Measurements from ENCODE around the gene MMRN1.

Gene MMRN1

GRCh38 chr4:89952458-89952857 lies 57.8 kb downstream of the MMRN1 start:
- H3K4me3 ChIP-seq (ENCODE audit: control insufficient read depth, low read depth, low read length) = no peak overlapping the region
- no peak for TF ChIP-seq CTCF (conservative IDR thresholded peaks at IDR 0.05; ENCODE audit: control insufficient read depth, insufficient read depth, low read depth, low read length)
- DNase-seq (ENCODE audit: low read depth) = no peak

- TF ChIP-seq CTCF (conservative IDR thresholded peaks at IDR 0.05; ENCODE audit: control insufficient read depth, insufficient read depth, low read depth, low read length) = no peak
- no peak overlapping the region for H3K4me3 ChIP-seq (ENCODE audit: control insufficient read depth, low read depth, low read length)
- DNase-seq (ENCODE audit: low read depth) = no peak
Measured at GRCh38 chr4:89954906-89955695, 60.4 kb downstream of the MMRN1 start.

- no peak overlapping the region for H3K4me3 ChIP-seq (ENCODE audit: control insufficient read depth, low read depth, low read length)
- no peak for DNase-seq (ENCODE audit: low read depth)
- no peak for TF ChIP-seq CTCF (conservative IDR thresholded peaks at IDR 0.05; ENCODE audit: control insufficient read depth, insufficient read depth, low read depth, low read length)
Measured at GRCh38 chr4:89957046-89957926, 62.6 kb downstream of the MMRN1 start.

GRCh38 chr4:89981789-89982334 lies 87.2 kb downstream of the MMRN1 start:
- no peak for DNase-seq (ENCODE audit: low read depth)
- no peak overlapping the region for H3K4me3 ChIP-seq (ENCODE audit: control insufficient read depth, low read depth, low read length)
- TF ChIP-seq CTCF (conservative IDR thresholded peaks at IDR 0.05; ENCODE audit: control insufficient read depth, insufficient read depth, low read depth, low read length) = no peak

- no peak for TF ChIP-seq CTCF (conservative IDR thresholded peaks at IDR 0.05; ENCODE audit: control insufficient read depth, insufficient read depth, low read depth, low read length)
- no peak for DNase-seq (ENCODE audit: low read depth)
- H3K4me3 ChIP-seq (ENCODE audit: control insufficient read depth, low read depth, low read length) = no peak overlapping the region
Measured at GRCh38 chr4:89988268-89988667, 93.6 kb downstream of the MMRN1 start.

GRCh38 chr4:89992744-89993143 lies 98.1 kb downstream of the MMRN1 start:
- no peak for DNase-seq (ENCODE audit: low read depth)
- no peak overlapping the region for H3K4me3 ChIP-seq (ENCODE audit: control insufficient read depth, low read depth, low read length)
- TF ChIP-seq CTCF (conservative IDR thresholded peaks at IDR 0.05; ENCODE audit: control insufficient read depth, insufficient read depth, low read depth, low read length) = no peak
